Thoracic aorta (tissue), 2 donors: ENCODE results near the gene ZNF600. TPM values are rescaled to one million over a fixed set of nuclear protein-coding genes. Genes with fewer than 3 reads are reported as not detected.
"Not testable (repeated sequence)": the region's sequence is repeated elsewhere in the genome, so short reads cannot be mapped to it uniquely, and the experiment has no call there.

Experiments used
- ATAC-seq: fragments of 150-250 bp; one replicate; pipeline ENCODE4 v1.8.0; 2017; ENCODE audit warnings: low read depth; ENCODE audit not compliant: insufficient number of reproducible peaks, low FRiP score
- DNase-seq: peaks from one replicate; pipeline ENCODE4 v3.0.0-alpha.2; 2020; ENCODE audit warnings: low spot score
- H3K27ac ChIP-seq, 2 donors: fragments of 200-600 bp; sonication (generic); 1 replicate in 1 of 2; 2 replicates in 1 of 2; pipeline ENCODE4 v1.5.1; 2016; ENCODE audit warnings: mild to moderate bottlenecking in 2 of 2, moderate library complexity in 2 of 2
- H3K27me3 ChIP-seq: fragments of 200-600 bp; sonication (generic); replicated peaks from 2 replicates; pipeline ENCODE4 v1.6.0; 2016; ENCODE audit warnings: mild to moderate bottlenecking; ENCODE audit not compliant: insufficient read depth
- H3K36me3 ChIP-seq: fragments of 200-600 bp; sonication (generic); one replicate; pipeline ENCODE4 v1.5.1; 2016
- H3K4me1 ChIP-seq, 2 donors: fragments of 200-600 bp; sonication (generic); 1 replicate in 1 of 2; 2 replicates in 1 of 2; pipeline versions ENCODE4 v1.5.1 to v1.6.0; 2016; ENCODE audit warnings: low read depth in 2 of 2, mild to moderate bottlenecking in 1 of 2; ENCODE audit not compliant: control insufficient read depth in 1 of 2
- H3K4me3 ChIP-seq: fragments of 200-600 bp; sonication (generic); 2 replicates; pipeline ENCODE4 v1.5.1; 2016; ENCODE audit warnings: mild to moderate bottlenecking
- H3K9me3 ChIP-seq: fragments of 200-600 bp; sonication (generic); 2 replicates; pipeline ENCODE4 v1.5.1; 2016
- total RNA-seq, 2 donors: library from RNA; depleted of rRNA; stranded (reverse); fragments of >200 nt; gene quantifications; one replicate each; pipeline versions ENCODE4 v1.1.0 to v1.2.3, GENCODE V29; 2016
- TF ChIP-seq, protein P1 (sequence below): fragments of 200-600 bp; sonication (generic); IDR thresholded peaks from one replicate; pipeline ENCODE4 v1.5.1; 2019; ENCODE audit warnings: antibody characterized with exemption

ZNF600 gene
- total RNA-seq, 2 donors from 2014 or later, result 10.4 to 15.2 TPM

DNA sequence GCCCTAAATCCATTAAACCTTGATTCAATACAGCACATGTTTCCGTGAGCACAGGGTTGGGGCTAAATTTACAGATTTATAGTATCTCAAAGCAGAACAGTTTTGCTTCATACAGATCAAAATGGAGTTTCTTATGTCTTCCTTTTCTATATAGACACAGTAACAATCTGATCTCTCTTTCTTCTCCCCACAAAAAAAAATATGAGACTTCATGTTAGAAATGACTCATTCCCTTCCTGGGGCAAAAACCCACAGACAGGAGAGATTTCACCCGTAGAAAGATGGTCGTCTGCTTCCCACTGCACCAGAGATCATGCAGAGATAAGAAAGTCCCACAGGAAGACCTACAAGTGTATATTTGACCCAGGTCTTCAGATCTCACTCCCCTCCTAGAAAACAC is 44.1 kb downstream of the ZNF600 start:
- ATAC-seq (no peak), DNase-seq (no peak)
- Histone ChIP-seq H3K4me1 (no peaks in the 10 kb centered on the region), H3K27me3 (no peaks in the 10 kb centered on the region), H3K27ac (no peak overlapping the region), H3K9me3 (no peaks in the 10 kb centered on the region), H3K4me3 (no peak overlapping the region), H3K36me3 (no peaks in the 10 kb centered on the region)
- TF ChIP-seq, protein P1, sequence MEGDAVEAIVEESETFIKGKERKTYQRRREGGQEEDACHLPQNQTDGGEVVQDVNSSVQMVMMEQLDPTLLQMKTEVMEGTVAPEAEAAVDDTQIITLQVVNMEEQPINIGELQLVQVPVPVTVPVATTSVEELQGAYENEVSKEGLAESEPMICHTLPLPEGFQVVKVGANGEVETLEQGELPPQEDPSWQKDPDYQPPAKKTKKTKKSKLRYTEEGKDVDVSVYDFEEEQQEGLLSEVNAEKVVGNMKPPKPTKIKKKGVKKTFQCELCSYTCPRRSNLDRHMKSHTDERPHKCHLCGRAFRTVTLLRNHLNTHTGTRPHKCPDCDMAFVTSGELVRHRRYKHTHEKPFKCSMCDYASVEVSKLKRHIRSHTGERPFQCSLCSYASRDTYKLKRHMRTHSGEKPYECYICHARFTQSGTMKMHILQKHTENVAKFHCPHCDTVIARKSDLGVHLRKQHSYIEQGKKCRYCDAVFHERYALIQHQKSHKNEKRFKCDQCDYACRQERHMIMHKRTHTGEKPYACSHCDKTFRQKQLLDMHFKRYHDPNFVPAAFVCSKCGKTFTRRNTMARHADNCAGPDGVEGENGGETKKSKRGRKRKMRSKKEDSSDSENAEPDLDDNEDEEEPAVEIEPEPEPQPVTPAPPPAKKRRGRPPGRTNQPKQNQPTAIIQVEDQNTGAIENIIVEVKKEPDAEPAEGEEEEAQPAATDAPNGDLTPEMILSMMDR, result no peak

DNA sequence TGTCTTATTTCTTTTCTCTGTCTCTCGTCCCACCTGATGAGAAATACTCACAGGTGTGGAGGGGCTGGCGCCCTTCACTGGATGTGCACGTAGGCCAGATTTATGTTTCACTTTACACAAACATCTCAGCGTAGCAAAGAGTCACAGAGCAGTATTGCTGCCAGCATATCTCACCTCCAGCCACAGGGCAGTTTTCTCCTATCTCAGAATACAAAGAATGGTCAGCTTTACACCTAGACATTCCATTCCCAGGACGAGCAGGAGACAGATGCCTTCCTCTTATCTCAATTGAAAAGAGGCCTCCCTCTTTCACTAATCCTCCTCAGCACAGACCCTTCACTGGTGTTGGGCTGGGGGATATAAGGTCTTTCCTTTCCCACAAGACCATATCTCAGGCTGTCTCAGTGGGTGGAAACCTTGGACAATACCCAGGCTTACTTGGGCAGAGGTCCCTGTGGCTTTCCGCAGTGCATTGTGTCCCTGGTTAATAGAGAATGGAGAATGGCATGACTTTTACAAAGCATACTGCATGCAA is 44.6 kb downstream of the ZNF600 start:
- no peaks in the 10 kb centered on the region for H3K27me3 ChIP-seq
- H3K4me3 ChIP-seq, result no peak overlapping the region
- no peaks in the 10 kb centered on the region for H3K36me3 ChIP-seq
- no peaks in the 10 kb centered on the region for H3K4me1 ChIP-seq
- ATAC-seq (no peak), DNase-seq (no peak)
- TF ChIP-seq, protein P1, result no peak
- H3K9me3 ChIP-seq, result no peaks in the 10 kb centered on the region
- no peak overlapping the region for H3K27ac ChIP-seq

DNA sequence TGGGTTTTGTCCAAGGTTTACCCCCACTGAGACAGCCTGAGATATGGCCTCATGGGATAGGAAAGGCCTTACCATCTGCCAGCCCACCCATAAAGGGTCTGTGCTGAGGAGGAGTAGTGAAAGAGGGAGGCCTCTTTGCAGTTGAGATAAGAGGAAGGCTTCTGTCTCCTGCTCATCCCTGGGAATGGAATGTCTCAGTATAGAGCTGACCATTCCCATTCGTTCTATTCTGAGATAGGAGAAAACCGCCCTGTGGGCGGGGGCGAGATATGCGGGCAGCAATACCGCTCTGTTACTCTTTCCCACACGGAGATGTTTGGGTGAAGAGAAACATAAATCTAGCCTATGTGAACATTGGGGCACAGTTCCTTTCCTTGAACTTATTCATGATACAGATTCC is 45.2 kb downstream of the ZNF600 start:
- not testable (repeated sequence) for DNase-seq, H3K4me1 ChIP-seq, H3K36me3 ChIP-seq, H3K27ac ChIP-seq, ATAC-seq, H3K4me3 ChIP-seq, H3K27me3 ChIP-seq, H3K9me3 ChIP-seq

DNA sequence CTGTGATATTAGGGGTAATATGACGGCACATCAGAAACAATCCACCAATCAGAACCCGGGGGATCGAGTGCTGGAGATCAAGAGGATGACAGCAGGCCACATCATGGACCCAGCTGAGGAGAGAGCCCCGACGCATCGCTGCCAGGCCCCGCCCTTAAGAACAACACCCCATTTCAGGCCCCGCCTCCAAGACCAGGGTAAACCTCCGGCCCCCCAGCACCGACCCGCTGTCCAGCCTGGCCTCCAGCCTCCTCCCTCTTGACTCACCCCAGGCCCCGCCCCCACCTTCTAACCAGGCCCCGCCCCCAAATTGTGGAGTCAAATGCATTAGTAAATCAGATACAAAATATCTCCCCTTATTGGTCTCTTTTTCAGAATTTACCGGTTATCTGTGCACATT is 47.0 kb downstream of the ZNF600 start:
- DNase-seq (no peak), ATAC-seq (no peak)
- TF ChIP-seq, protein P1, result no peak
- no peaks in the 10 kb centered on the region for H3K27me3 ChIP-seq
- no peaks in the 10 kb centered on the region for H3K9me3 ChIP-seq
- no peak overlapping the region for H3K4me3 ChIP-seq
- no peak overlapping the region for H3K27ac ChIP-seq
- peaks cover 0 to 8% of the 10 kb centered on the region in 2 donors for H3K4me1 ChIP-seq
- H3K36me3 ChIP-seq, result no peaks in the 10 kb centered on the region

DNA sequence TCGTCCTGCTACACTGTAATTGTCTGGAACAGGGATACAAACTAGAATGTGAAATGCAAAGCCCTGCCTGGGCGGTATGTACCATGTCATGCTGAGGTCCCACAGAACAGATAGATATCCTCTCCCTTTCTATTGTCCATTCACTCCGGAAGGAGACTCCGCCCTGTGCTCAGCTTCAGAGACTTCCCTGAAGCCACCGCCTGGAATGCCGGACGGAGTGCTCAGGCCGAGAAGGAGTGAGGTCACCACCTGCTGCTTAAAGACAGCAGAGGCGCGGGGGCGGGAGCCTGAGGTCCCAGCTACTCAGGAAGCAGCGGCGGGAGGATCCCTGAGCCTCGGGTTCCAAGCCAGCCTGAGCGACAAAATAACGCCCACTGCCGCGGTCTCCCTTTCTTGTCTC is 50.9 kb downstream of the ZNF600 start:
- Histone ChIP-seq H3K36me3 (no peaks in the 10 kb centered on the region), H3K4me3 (peak overlapping the region; percentile 78), H3K9me3 (no peaks in the 10 kb centered on the region), H3K27ac (peak overlapping the region; percentile 84 to 87), H3K27me3 (no peaks in the 10 kb centered on the region), H3K4me1 (peaks cover 7 to 20% of the 10 kb centered on the region in 2 donors)
- DNase-seq (no peak), ATAC-seq (no peak)
- TF ChIP-seq, protein P1, result no peak
